Aorta (tissue), 5 donors: ENCODE measurements around the gene TDRD7. TPM values are rescaled to one million over a fixed set of nuclear protein-coding genes. Genes with fewer than 3 reads are reported as not detected.

Source experiments
- ATAC-seq: fragments of 200-7000 bp; cut with Tn5 transposase; one replicate; pipeline ENCODE4 v1.9.1; 2022; ENCODE audit warnings: moderate library complexity; ENCODE audit not compliant: low FRiP score
- DNase-seq, 2 donors: peaks; one replicate each; pipeline ENCODE4 v3.0.0-alpha.2; 2020
- H3K27ac ChIP-seq, 2 donors: one replicate each; pipeline ENCODE4 v1.5.1; 2013; ENCODE audit warnings: low read length in 2 of 2, mild to moderate bottlenecking in 2 of 2, moderate library complexity in 2 of 2, control low read depth in 1 of 2, inconsistent platforms in 1 of 2, low read depth in 1 of 2
- H3K27me3 ChIP-seq, 2 donors: one replicate each; pipeline ENCODE4 v1.6.1; 2013; ENCODE audit warnings: control low read depth in 1 of 2, low read length in 1 of 2, mild to moderate bottlenecking in 1 of 2, moderate library complexity in 1 of 2; ENCODE audit not compliant: insufficient read depth in 2 of 2, control insufficient read depth in 1 of 2
- H3K36me3 ChIP-seq, 2 donors: one replicate each; pipeline ENCODE4 v1.6.1; 2013; ENCODE audit warnings: control low read depth in 1 of 2, low read length in 1 of 2, mild to moderate bottlenecking in 1 of 2; ENCODE audit not compliant: insufficient read depth in 2 of 2, control insufficient read depth in 1 of 2
- H3K4me1 ChIP-seq, 2 donors: one replicate each; pipeline ENCODE4 v1.6.1; 2013; ENCODE audit warnings: low read length in 2 of 2, control low read depth in 1 of 2, mild to moderate bottlenecking in 1 of 2, moderate library complexity in 1 of 2; ENCODE audit not compliant: insufficient read depth in 2 of 2, control insufficient read depth in 1 of 2
- H3K4me3 ChIP-seq, 2 donors: one replicate each; pipeline ENCODE4 v1.5.1; 2013; ENCODE audit warnings: low read length in 2 of 2, control low read depth in 1 of 2, mild to moderate bottlenecking in 1 of 2
- H3K9me3 ChIP-seq: one replicate; pipeline ENCODE4 v1.6.1; 2013; ENCODE audit warnings: mild to moderate bottlenecking, low read length; ENCODE audit not compliant: control insufficient read depth
- WGBS, 2 donors: extraction: QIAGEN DNeasy Blood & Tissue Kit; methylation state at CpG; one replicate each; pipeline ENCODE4 v1.1.7; 2013; 5-methylcytosine and 5-hydroxymethylcytosine counted together
- intact Hi-C, 2 donors: fragments of 100-400 bp; cut with DNase I; formaldehyde crosslinking; loops; one replicate each; pipeline versions ENCODE4 v1.14.2 to v1.15.0; 2022
- long read RNA-seq, 2 donors: library from polyadenylated mRNA; unstranded; transcript quantifications; one replicate each; pipeline ENCODE4 v2.0.0, GENCODE V29; 2020 to 2021
- polyA plus RNA-seq, 2 donors: library from polyadenylated mRNA; stranded (reverse); fragments of 200-250 nt; gene quantifications; one replicate each; pipeline ENCODE4 v1.2.3, GENCODE V29; 2013
- total RNA-seq, 2 donors: library from RNA; stranded (reverse); fragmentation: NEBNext Ultra II Directional; extraction: Animal tissue kit (Norgen Biotek cat#: 25700); gene quantifications; one replicate each; pipeline ENCODE4 v1.2.1, GENCODE V29; 2021
- donor health status: healthy with polysubstance abuse.
- donor health status: Bipolar disorder and iron deficiency.
- donor health status: DM: no; HTN: no; CAD: no.
- donor health status: DM: no; HTN: no; CAD: no.
- donor health status: DM: yes; HTN: yes; CAD: no.

TDRD7 gene
- total RNA-seq (10 to 100 TPM; 17.0 to 17.6 TPM), polyA plus RNA-seq (10 to 100 TPM in 1 of 2 donors, 1 to 10 TPM in 1; 8.0 to 10.0 TPM)
- long read RNA-seq, donor 1, partial matches to known transcripts: 2 of 4 reads
- long read RNA-seq, donor 1, other reads (novel, unspliced or antisense): 2 of 4 reads
- long read RNA-seq, donor 2, transcript TDRD7-201 (17 exons, 3,834 nt): major isoform, 7 of 9 reads
- long read RNA-seq, donor 2, partial matches to known transcripts: 2 of 9 reads
- long read RNA-seq, donor 2, other reads (novel, unspliced or antisense): 0 of 9 reads

- Histone ChIP-seq H3K9me3 (no peaks in the 10 kb centered on the region), H3K27ac (peak within 1 kb of the TSS in 1 of 2 donors; percentile 8), H3K27me3 (no peaks in the 10 kb centered on the region), H3K36me3 (no peaks in the 10 kb centered on the region), H3K4me3 (peak within 1 kb of the TSS; percentile 86 to 87), H3K4me1 (no peaks in the 10 kb centered on the region)
- DNase-seq: peak; percentile 92 to 97
- 0 to 1% methylated on average over 110 to 115 of the region's 115 CpGs for WGBS, 2 donors
- intact Hi-C loops: loop anchor here in 1 of 2 donors (5.0 to 10.0 kb wide), 2 partner anchors 53 to 560 kb away; partner anchors contain the start of gene ZNF782
- ATAC-seq: peak; percentile 95
These were observed at the start of gene TDRD7 for GRCh38 chr9:97411789-97412625. TSS of gene TDRD7 (plus strand) at chr9:97412096. CDS start at chr9:97428466, 16,370 bp downstream.

GRCh38 chr9:97362777-97363545 is 48.9 kb upstream of the TDRD7 start:
- 93 to 95% methylated on average over 5 of the region's 5 CpGs for WGBS, 2 donors
- no peak overlapping the region for H3K4me3 ChIP-seq
- no peaks in the 10 kb centered on the region for H3K9me3 ChIP-seq
- H3K27ac ChIP-seq: no peak overlapping the region
- H3K4me1 ChIP-seq: no peaks in the 10 kb centered on the region
- DNase-seq: no peak
- no peak for ATAC-seq
- H3K27me3 ChIP-seq: no peaks in the 10 kb centered on the region
- H3K36me3 ChIP-seq: no peaks in the 10 kb centered on the region
- intact Hi-C loops: no loop called here

GRCh38 chr9:97363661-97364299 is 48.1 kb upstream of the TDRD7 start:
- Histone ChIP-seq H3K4me1 (no peaks in the 10 kb centered on the region), H3K9me3 (no peaks in the 10 kb centered on the region), H3K4me3 (no peak overlapping the region), H3K36me3 (no peaks in the 10 kb centered on the region), H3K27me3 (no peaks in the 10 kb centered on the region), H3K27ac (no peak overlapping the region)
- WGBS, 2 donors: 88 to 90% methylated on average over 11 of the region's 11 CpGs
- DNase-seq (no peak), ATAC-seq (no peak)
- intact Hi-C loops: no loop called here

- Histone ChIP-seq H3K27me3 (no peaks in the 10 kb centered on the region), H3K27ac (no peak overlapping the region), H3K36me3 (no peaks in the 10 kb centered on the region), H3K9me3 (no peaks in the 10 kb centered on the region), H3K4me1 (no peaks in the 10 kb centered on the region), H3K4me3 (no peak overlapping the region)
- WGBS, 2 donors: 83 to 89% methylated on average over 8 of the region's 8 CpGs
- DNase-seq (no peak), ATAC-seq (no peak)
- intact Hi-C loops: no loop called here
These were observed 47.0 kb upstream of the TDRD7 start for GRCh38 chr9:97364769-97365490.

GRCh38 chr9:97365634-97366033 is 46.3 kb upstream of the TDRD7 start:
- ATAC-seq: no peak
- H3K27me3 ChIP-seq: no peaks in the 10 kb centered on the region
- no peak overlapping the region for H3K4me3 ChIP-seq
- H3K9me3 ChIP-seq: no peaks in the 10 kb centered on the region
- intact Hi-C loops: no loop called here
- 78 to 91% methylated on average over 5 of the region's 5 CpGs for WGBS, 2 donors
- H3K4me1 ChIP-seq: no peaks in the 10 kb centered on the region
- no peak for DNase-seq
- H3K36me3 ChIP-seq: no peaks in the 10 kb centered on the region
- H3K27ac ChIP-seq: no peak overlapping the region

- WGBS, 2 donors: 95 to 96% methylated on average over 10 of the region's 10 CpGs
- intact Hi-C loops: no loop called here
- no peak overlapping the region for H3K4me3 ChIP-seq
- DNase-seq (no peak), ATAC-seq (no peak)
- no peak overlapping the region for H3K27ac ChIP-seq
- no peaks in the 10 kb centered on the region for H3K9me3 ChIP-seq
- H3K36me3 ChIP-seq: no peaks in the 10 kb centered on the region
- H3K4me1 ChIP-seq: no peaks in the 10 kb centered on the region
- H3K27me3 ChIP-seq: no peaks in the 10 kb centered on the region
These were observed 45.4 kb upstream of the TDRD7 start for GRCh38 chr9:97366476-97366875.

GRCh38 chr9:97366889-97367288 is 45.0 kb upstream of the TDRD7 start:
- 94 to 95% methylated on average over 2 of the region's 2 CpGs for WGBS, 2 donors
- DNase-seq (no peak), ATAC-seq (no peak)
- intact Hi-C loops: no loop called here
- Histone ChIP-seq H3K27me3 (no peaks in the 10 kb centered on the region), H3K4me1 (no peaks in the 10 kb centered on the region), H3K36me3 (no peaks in the 10 kb centered on the region), H3K27ac (no peak overlapping the region), H3K4me3 (no peak overlapping the region), H3K9me3 (no peaks in the 10 kb centered on the region)

- WGBS, 2 donors: 92 to 97% methylated on average over 3 of the region's 3 CpGs
- DNase-seq (no peak), ATAC-seq (no peak)
- Histone ChIP-seq H3K27me3 (no peaks in the 10 kb centered on the region), H3K9me3 (no peaks in the 10 kb centered on the region), H3K27ac (no peak overlapping the region), H3K36me3 (no peaks in the 10 kb centered on the region), H3K4me1 (no peaks in the 10 kb centered on the region), H3K4me3 (no peak overlapping the region)
- intact Hi-C loops: no loop called here
These were observed 44.2 kb upstream of the TDRD7 start for GRCh38 chr9:97367729-97368128.
